ENCODE results near the gene UBR7.
"Not testable (repeated sequence)": the region's sequence is repeated elsewhere in the genome, so short reads cannot be mapped to it uniquely, and the experiment has no call there.

The UBR7 gene

GRCh38 chr14:93206793-93207467, at the start of gene UBR7, which contains the start of gene GON7:
Gene UBR7 (plus strand): TSS chr14:93207256. CDS start chr14:93207292, 36 bp downstream.
Gene GON7 (minus strand): TSS chr14:93207065. CDS start chr14:93207037, 28 bp downstream.
- in situ Hi-C loops (cut with MboI; ENCODE audit: low sequenced_read_pairs), result no loop called here

GRCh38 chr14:93158349-93158748, 48.7 kb upstream of the UBR7 start:
- in situ Hi-C loops (cut with MboI; ENCODE audit: low sequenced_read_pairs), result not testable (repeated sequence)

- in situ Hi-C loops (cut with MboI; ENCODE audit: low sequenced_read_pairs), result not testable (repeated sequence)
Observed at GRCh38 chr14:93159625-93160352, 47.3 kb upstream of the UBR7 start.

- in situ Hi-C loops (cut with MboI; ENCODE audit: low sequenced_read_pairs), result no loop called here
Observed at GRCh38 chr14:93160353-93160801, 46.7 kb upstream of the UBR7 start.

- in situ Hi-C loops (cut with MboI; ENCODE audit: low sequenced_read_pairs), result no loop called here
Observed at GRCh38 chr14:93161411-93161940, 45.6 kb upstream of the UBR7 start.

- in situ Hi-C loops (cut with MboI; ENCODE audit: low sequenced_read_pairs), result no loop called here
Observed at GRCh38 chr14:93163564-93163963, 43.5 kb upstream of the UBR7 start.

GRCh38 chr14:93165271-93166265, 41.5 kb upstream of the UBR7 start:
- in situ Hi-C loops (cut with MboI; ENCODE audit: low sequenced_read_pairs), result not testable (repeated sequence)

- in situ Hi-C loops (cut with MboI; ENCODE audit: low sequenced_read_pairs), result not testable (repeated sequence)
Observed at GRCh38 chr14:93168610-93169009, 38.4 kb upstream of the UBR7 start.

- in situ Hi-C loops (cut with MboI; ENCODE audit: low sequenced_read_pairs), result not testable (repeated sequence)
Observed at GRCh38 chr14:93169619-93170018, 37.4 kb upstream of the UBR7 start.

GRCh38 chr14:93170141-93170540, 36.9 kb upstream of the UBR7 start:
- in situ Hi-C loops (cut with MboI; ENCODE audit: low sequenced_read_pairs), result not testable (repeated sequence)

- in situ Hi-C loops (cut with MboI; ENCODE audit: low sequenced_read_pairs), result no loop called here
Observed at GRCh38 chr14:93171376-93171775, 35.7 kb upstream of the UBR7 start.

GRCh38 chr14:93173943-93174395, 33.1 kb upstream of the UBR7 start:
- in situ Hi-C loops (cut with MboI; ENCODE audit: low sequenced_read_pairs), result no loop called here

GRCh38 chr14:93174731-93175130, 32.3 kb upstream of the UBR7 start:
- in situ Hi-C loops (cut with MboI; ENCODE audit: low sequenced_read_pairs), result not testable (repeated sequence)

- in situ Hi-C loops (cut with MboI; ENCODE audit: low sequenced_read_pairs), result no loop called here
Observed at GRCh38 chr14:93175492-93175891, 31.6 kb upstream of the UBR7 start.

- in situ Hi-C loops (cut with MboI; ENCODE audit: low sequenced_read_pairs), result no loop called here
Observed at GRCh38 chr14:93183596-93184317, 23.3 kb upstream of the UBR7 start.

GRCh38 chr14:93184391-93185348, 22.4 kb upstream of the UBR7 start, which contains the start of the genes LYSET and MOAP1:
Gene LYSET (plus strand): TSS chr14:93185317. CDS start chr14:93185406, 89 bp downstream.
Gene MOAP1 (minus strand): TSS chr14:93184897. CDS start chr14:93184242, 655 bp downstream.
- in situ Hi-C loops (cut with MboI; ENCODE audit: low sequenced_read_pairs), result no loop called here

- in situ Hi-C loops (cut with MboI; ENCODE audit: low sequenced_read_pairs), result no loop called here
Observed at GRCh38 chr14:93185349-93185720, 21.7 kb upstream of the UBR7 start.

- in situ Hi-C loops (cut with MboI; ENCODE audit: low sequenced_read_pairs), result no loop called here
Observed at GRCh38 chr14:93186466-93186865, 20.6 kb upstream of the UBR7 start.

GRCh38 chr14:93186956-93187355, 20.1 kb upstream of the UBR7 start:
- in situ Hi-C loops (cut with MboI; ENCODE audit: low sequenced_read_pairs), result no loop called here

All from HL-60/S4 (cell line).